HCT116 (cell line): ENCODE data around the gene CCK. TPM values are rescaled to one million over a fixed set of nuclear protein-coding genes. Genes with fewer than 3 reads are reported as not detected.

ENCODE experiments used
- ATAC-seq: fragments of 200-7000 bp; cut with Tn5 transposase; 2 replicates; pipeline ENCODE4 v1.9.1; 2020; ENCODE audit warnings: mild to moderate bottlenecking, moderate library complexity
- BruUV-seq: library from RNA; stranded (reverse); fragments of 400-500 nt; replicated peaks from 2 replicates; lab custom pipeline; 2021; lab: Mats Ljungman, UMichigan
- CTCF ChIA-PET: fragments of 300-600 bp; sonication (Branson Sonifier 250); formaldehyde crosslinking; loops from one replicate; lab custom pipeline; 2021; ENCODE audit warnings: antibody characterized with exemption; lab: Charles Lee
- POLR2A ChIA-PET: fragments of 300-600, 350-600 bp; sonication (Branson Sonifier 250); formaldehyde crosslinking; loops from one replicate; lab custom pipeline; 2021; ENCODE audit warnings: antibody characterized with exemption; lab: Charles Lee
- RAD21 ChIA-PET, 2 experiments: fragments of 300-600 bp; sonication (Branson Sonifier 250); formaldehyde crosslinking; loops; one replicate each; lab custom pipeline; 2023; ENCODE audit warnings: low total read pairs in 2 of 2; ENCODE audit not compliant: uncharacterized antibody in 2 of 2, unreplicated experiment in 2 of 2, low non-redundant PET in 1 of 2; lab: Charles Lee
- DNase-seq: peaks from one replicate; pipeline ENCODE4 v3.0.0-alpha.2; 2010; ENCODE audit warnings: low read depth, low spot score
- H2AFZ ChIP-seq: fragments of 200-600 bp; shearing (Covaris generic), sonication (generic); 2 replicates; pipeline ENCODE4 v1.6.1; 2017; ENCODE audit warnings: low read depth, mixed run types, mixed read lengths, antibody characterized with exemption, low read length; ENCODE audit not compliant: poor library complexity, severe bottlenecking
- H3K27ac ChIP-seq: 2 replicates; pipeline ENCODE4 v1.5.1; 2012; ENCODE audit warnings: low read depth, low read length
- H3K27me3 ChIP-seq: fragments of 200-600 bp; sonication (generic); 2 replicates; pipeline ENCODE4 v1.6.1; 2016; ENCODE audit warnings: mixed run types, low read length, mixed read lengths; ENCODE audit not compliant: insufficient read depth
- H3K36me3 ChIP-seq, 2 experiments: fragments of 200-500 bp in 1 of 2; fragments of 200-600 bp in 1 of 2; sonication (Bioruptor generic) in 1 of 2; sonication (generic) in 1 of 2; 2 replicates each; pipeline versions ENCODE4 v1.5.1 to v1.6.1; 2014 to 2016; ENCODE audit warnings: low read length in 2 of 2, inconsistent platforms in 1 of 2, mixed read lengths in 1 of 2, mixed run types in 1 of 2; ENCODE audit not compliant: insufficient read depth in 2 of 2, control insufficient read depth in 1 of 2
- H3K4me1 ChIP-seq, 2 experiments: fragments of 200-600 bp in 1 of 2; sonication (generic) in 1 of 2; 2 replicates each; pipeline versions ENCODE4 v1.5.1 to v1.6.1; 2012 to 2017; ENCODE audit warnings: low read length in 2 of 2, inconsistent platforms in 1 of 2, mild to moderate bottlenecking in 1 of 2, mixed read lengths in 1 of 2, mixed run types in 1 of 2, moderate library complexity in 1 of 2; ENCODE audit not compliant: insufficient read depth in 2 of 2, control insufficient read depth in 1 of 2
- H3K4me2 ChIP-seq: fragments of 200-600 bp; sonication (generic); 2 replicates; pipeline ENCODE4 v1.6.1; 2017; ENCODE audit warnings: mixed run types, low read length, mixed read lengths
- H3K4me3 ChIP-seq, 2 experiments: fragments of 200-600 bp in 1 of 2; sonication (generic) in 1 of 2; replicated peaks in 1 of 2; 2 replicates each; pipeline ENCODE4 v1.5.1; 2011 to 2016; ENCODE audit warnings: low read length in 2 of 2, control low read depth in 1 of 2, low read depth in 1 of 2, mild to moderate bottlenecking in 1 of 2, mixed read lengths in 1 of 2, mixed run types in 1 of 2
- H3K79me2 ChIP-seq: fragments of 200-600 bp; sonication (generic); 2 replicates; pipeline ENCODE4 v1.6.1; 2017; ENCODE audit warnings: mild to moderate bottlenecking, mixed run types, low read length, moderate library complexity, mixed read lengths; ENCODE audit not compliant: insufficient read depth
- H3K9ac ChIP-seq: fragments of 200-600 bp; sonication (generic); 2 replicates; pipeline ENCODE4 v1.6.1; 2016; ENCODE audit warnings: low read length, mixed read lengths
- H3K9me2 ChIP-seq: fragments of 200-600 bp; sonication (generic), shearing (Covaris generic); 2 replicates; pipeline ENCODE4 v1.6.1; 2017; ENCODE audit warnings: mixed run types, mild to moderate bottlenecking, moderate library complexity; ENCODE audit not compliant: insufficient read depth
- H3K9me3 ChIP-seq, 2 experiments: fragments of 200-500 bp in 1 of 2; fragments of 200-600 bp in 1 of 2; sonication (Bioruptor generic) in 1 of 2; sonication (generic) in 1 of 2; 2 replicates each; pipeline ENCODE4 v1.6.1; 2014 to 2017; ENCODE audit warnings: low read length in 2 of 2, mixed read lengths in 2 of 2, inconsistent platforms in 1 of 2, low read depth in 1 of 2, mild to moderate bottlenecking in 1 of 2, mixed run types in 1 of 2, moderate library complexity in 1 of 2; ENCODE audit not compliant: control insufficient read depth in 1 of 2, insufficient read depth in 1 of 2
- H4K20me1 ChIP-seq: fragments of 200-600 bp; sonication (generic), shearing (Covaris generic); 2 replicates; pipeline ENCODE4 v1.6.1; 2017; ENCODE audit warnings: mixed run types, mild to moderate bottlenecking, moderate library complexity; ENCODE audit not compliant: insufficient read depth
- CBX3 ChIP-seq: IDR thresholded peaks from 2 replicates; pipeline ENCODE4 v1.6.1; 2012; ENCODE audit warnings: low read depth
- CTCF ChIP-seq, 3 experiments: fragments of 200-600 bp in 1 of 3; sonication (generic) in 1 of 3; IDR thresholded peaks in 2 of 3; conservative IDR thresholded peaks in 1 of 3; 2 replicates each; pipeline ENCODE4 v1.5.1; 2012 to 2017; ENCODE audit warnings: low read depth in 2 of 3, low read length in 2 of 3, antibody characterized with exemption in 1 of 3, borderline replicate concordance in 1 of 3, control low read depth in 1 of 3, mild to moderate bottlenecking in 1 of 3, mixed read lengths in 1 of 3, mixed run types in 1 of 3, moderate library complexity in 1 of 3; ENCODE audit not compliant: insufficient read depth in 1 of 3
- EZH2 ChIP-seq: fragments of 200-600 bp; sonication (generic); IDR thresholded peaks from 2 replicates; pipeline ENCODE4 v1.6.1; 2017; ENCODE audit warnings: antibody characterized with exemption, mixed run types
- EZH2phosphoT487 ChIP-seq: fragments of 200-600 bp; IDR thresholded peaks from 2 replicates; pipeline ENCODE4 v1.6.1; 2018; ENCODE audit warnings: antibody characterized with exemption, borderline replicate concordance
- FOSL1 ChIP-seq: IDR thresholded peaks from 2 replicates; pipeline ENCODE4 v1.6.1; 2012; ENCODE audit warnings: low read depth
- JUND ChIP-seq: IDR thresholded peaks from 2 replicates; pipeline ENCODE4 v1.6.1; 2012
- MAX ChIP-seq: IDR thresholded peaks from 2 replicates; pipeline ENCODE4 v1.6.1; 2012
- RAD21 ChIP-seq: IDR thresholded peaks from 2 replicates; pipeline ENCODE4 v1.6.1; 2012; ENCODE audit warnings: low read depth, mild to moderate bottlenecking
- REST ChIP-seq: IDR thresholded peaks from 2 replicates; pipeline ENCODE4 v1.6.1; 2012; ENCODE audit warnings: low read depth
- SIN3A ChIP-seq: IDR thresholded peaks from 2 replicates; pipeline ENCODE4 v1.6.1; 2012; ENCODE audit warnings: low read depth
- TCF7L2 ChIP-seq: IDR thresholded peaks from 2 replicates; pipeline ENCODE4 v1.7.0; 2011; ENCODE audit warnings: borderline replicate concordance, inconsistent platforms; ENCODE audit not compliant: insufficient read depth, insufficient read length; ENCODE audit errors: extremely low read depth
- YY1 ChIP-seq: IDR thresholded peaks from 2 replicates; pipeline ENCODE4 v1.6.1; 2011; ENCODE audit warnings: low read length, low read depth, moderate library complexity, mild to moderate bottlenecking; ENCODE audit not compliant: insufficient replicate concordance; ENCODE audit errors: extremely low read depth
- ZFX ChIP-seq: fragments of 450-650 bp; IDR thresholded peaks from 2 replicates; pipeline ENCODE4 v1.6.1; 2017
- intact Hi-C: fragments of 100-400 bp; cut with micrococcal nuclease; formaldehyde crosslinking; loops from 2 replicates; pipeline ENCODE4 v1.10.0; 2022
- total RNA-seq: library from RNA; stranded (reverse); gene quantifications from one replicate; pipeline ENCODE4 v1.2.1, GENCODE V29; 2021; ENCODE audit not compliant: unreplicated experiment
- TF ChIP-seq, protein P1 (sequence below): IDR thresholded peaks from 2 replicates; pipeline ENCODE4 v1.6.1; 2011; ENCODE audit warnings: mild to moderate bottlenecking, low read length, moderate library complexity; ENCODE audit not compliant: insufficient replicate concordance; ENCODE audit errors: extremely low read depth
- TF ChIP-seq, protein P2 (sequence below): IDR thresholded peaks from 2 replicates; pipeline ENCODE4 v1.6.1; 2012

CCK gene
- total RNA-seq, 1 experiment from 2014 or later: 0.32 TPM

DNA sequence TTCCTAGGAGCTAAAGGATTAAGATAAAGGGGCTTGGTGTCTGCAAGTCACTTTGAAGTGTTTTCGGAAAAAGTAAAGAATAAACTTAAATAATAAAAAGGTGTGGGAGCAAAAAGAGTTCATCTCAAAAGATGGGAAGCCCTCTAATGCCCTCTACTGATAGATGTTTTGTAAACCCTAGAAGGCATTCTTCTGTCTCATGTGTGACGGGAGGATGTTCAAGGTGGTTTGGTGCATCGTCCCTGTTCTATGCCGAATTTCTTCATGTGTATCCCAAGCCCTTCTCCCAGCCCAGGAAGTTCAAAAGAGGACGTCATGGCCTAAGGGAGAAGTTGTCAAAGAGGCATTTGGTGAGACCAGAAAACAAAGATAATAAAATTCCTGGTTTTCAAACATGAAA, 37.2 kb downstream of the CCK start:
- H3K9me3 ChIP-seq: no peaks in the 10 kb centered on the region
- no peak overlapping the region for H3K4me2 ChIP-seq
- ChIA-PET RAD21 (interaction anchor here (1.2 to 1.7 kb wide), 4 partner anchors 109 to 111 kb away, joined by 3 to 7 read pairs (median 4); no protein-coding TSS in a partner anchor), CTCF (interaction anchor here (1.2 to 3.3 kb wide), 10 partner anchors 18 to 600 kb away, joined by 3 to 57 read pairs (median 14); no protein-coding TSS in a partner anchor), POLR2A (no interaction called here)
- H3K79me2 ChIP-seq: no peaks in the 10 kb centered on the region
- TF ChIP-seq REST (no peak), CTCF (IDR thresholded peaks at IDR 0.05 in 2 of 3, conservative IDR thresholded peaks at IDR 0.05 in 1 of 3; ENCODE audit: borderline replicate concordance in 1 of 3, insufficient read depth in 1 of 3, low read depth in 2 of 3, low read length in 2 of 3) (peak; percentile 22 to 70 (median 31); a peak in 5 of 6 replicates), ZFX (no peak), EZH2phosphoT487 (no peak), EZH2 (no peak), YY1 (no peak), FOSL1 (no peak), SIN3A (no peak), RAD21 (peak; percentile 75), JUND (no peak), TCF7L2 (no peak), MAX (no peak), CBX3 (no peak)
- TF ChIP-seq, protein P1, sequence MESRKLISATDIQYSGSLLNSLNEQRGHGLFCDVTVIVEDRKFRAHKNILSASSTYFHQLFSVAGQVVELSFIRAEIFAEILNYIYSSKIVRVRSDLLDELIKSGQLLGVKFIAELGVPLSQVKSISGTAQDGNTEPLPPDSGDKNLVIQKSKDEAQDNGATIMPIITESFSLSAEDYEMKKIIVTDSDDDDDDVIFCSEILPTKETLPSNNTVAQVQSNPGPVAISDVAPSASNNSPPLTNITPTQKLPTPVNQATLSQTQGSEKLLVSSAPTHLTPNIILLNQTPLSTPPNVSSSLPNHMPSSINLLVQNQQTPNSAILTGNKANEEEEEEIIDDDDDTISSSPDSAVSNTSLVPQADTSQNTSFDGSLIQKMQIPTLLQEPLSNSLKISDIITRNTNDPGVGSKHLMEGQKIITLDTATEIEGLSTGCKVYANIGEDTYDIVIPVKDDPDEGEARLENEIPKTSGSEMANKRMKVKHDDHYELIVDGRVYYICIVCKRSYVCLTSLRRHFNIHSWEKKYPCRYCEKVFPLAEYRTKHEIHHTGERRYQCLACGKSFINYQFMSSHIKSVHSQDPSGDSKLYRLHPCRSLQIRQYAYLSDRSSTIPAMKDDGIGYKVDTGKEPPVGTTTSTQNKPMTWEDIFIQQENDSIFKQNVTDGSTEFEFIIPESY: no peak
- TF ChIP-seq, protein P2, sequence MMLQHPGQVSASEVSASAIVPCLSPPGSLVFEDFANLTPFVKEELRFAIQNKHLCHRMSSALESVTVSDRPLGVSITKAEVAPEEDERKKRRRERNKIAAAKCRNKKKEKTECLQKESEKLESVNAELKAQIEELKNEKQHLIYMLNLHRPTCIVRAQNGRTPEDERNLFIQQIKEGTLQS: no peak
- no peaks in the 10 kb centered on the region for H4K20me1 ChIP-seq
- intact Hi-C loops: loop anchor here (1.0 to 2.0 kb wide), 2 partner anchors 111 to 334 kb away; no protein-coding TSS in a partner anchor
- no peak overlapping the region for H3K27ac ChIP-seq
- no peak overlapping the region for H3K9ac ChIP-seq
- H2AFZ ChIP-seq: no peak overlapping the region
- ATAC-seq (no peak; the same call in 1 of the 2 replicates), DNase-seq (no peak)
- 0 out of 4 replicates have a peak, but pooled peaks cover 0 to under 1% of the 10 kb centered on the region in 2 experiments for H3K36me3 ChIP-seq
- peaks cover 0 to 5% of the 10 kb centered on the region in 2 experiments; a peak in 1 of 4 replicates for H3K4me1 ChIP-seq
- no peak overlapping the region for H3K4me3 ChIP-seq
- H3K27me3 ChIP-seq: no peaks in the 10 kb centered on the region
- no TSS peak for BruUV-seq
- H3K9me2 ChIP-seq: no peaks in the 10 kb centered on the region
